Measurements from ENCODE around the gene CDH4.

CDH4 gene

DNA sequence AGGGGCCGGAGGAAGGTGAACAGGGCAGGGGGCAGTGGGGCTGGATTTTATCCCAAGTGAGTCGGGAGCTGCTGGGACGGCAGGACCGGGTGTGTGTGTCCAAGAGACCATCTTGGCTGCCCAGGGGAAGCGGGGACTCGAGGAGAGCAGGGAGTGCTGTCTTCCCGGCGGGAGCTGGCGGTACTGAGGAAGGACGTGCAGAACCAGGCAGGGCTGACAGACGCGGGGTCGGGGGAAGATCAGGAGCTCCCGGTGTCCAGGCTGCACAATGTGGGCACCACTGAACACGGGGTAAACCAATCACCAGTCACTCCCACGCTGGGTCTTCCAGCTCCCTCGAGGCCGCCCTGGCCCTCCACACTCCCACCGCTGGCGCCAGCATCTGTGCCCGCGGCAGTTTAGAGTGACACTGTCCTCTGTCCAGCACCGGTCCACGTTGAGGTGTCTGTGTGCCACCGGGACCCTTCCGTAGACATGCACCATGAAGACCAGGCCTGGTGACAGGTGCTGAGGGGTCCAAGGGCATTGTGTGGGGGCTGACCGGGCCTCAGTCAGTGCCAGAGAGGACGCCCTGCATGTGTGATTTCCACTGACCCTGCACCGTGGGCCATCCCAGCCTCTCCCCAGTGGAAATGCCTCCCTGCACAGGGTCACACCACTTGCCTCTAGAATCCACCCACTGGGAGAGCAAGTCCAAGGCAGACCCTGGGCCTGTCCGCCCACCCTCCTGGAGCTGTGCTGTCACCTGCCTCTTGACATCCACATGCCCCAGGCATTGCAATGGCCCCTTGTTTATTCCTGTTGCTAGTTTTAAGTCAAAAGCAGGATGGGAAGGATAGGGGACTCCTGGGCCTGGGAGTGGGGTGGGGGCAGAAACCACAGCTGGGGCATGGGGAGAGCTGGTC is 411.7 kb downstream of the CDH4 start:
- no peak overlapping the region for H3K4me3 ChIP-seq (replicated peaks in 1 of 2; ENCODE audit: low read depth in 2 of 2, low read length in 2 of 2)
- DNase-seq (ENCODE audit: low read depth in 2 of 2) = no peak
- TF ChIP-seq, protein P1, sequence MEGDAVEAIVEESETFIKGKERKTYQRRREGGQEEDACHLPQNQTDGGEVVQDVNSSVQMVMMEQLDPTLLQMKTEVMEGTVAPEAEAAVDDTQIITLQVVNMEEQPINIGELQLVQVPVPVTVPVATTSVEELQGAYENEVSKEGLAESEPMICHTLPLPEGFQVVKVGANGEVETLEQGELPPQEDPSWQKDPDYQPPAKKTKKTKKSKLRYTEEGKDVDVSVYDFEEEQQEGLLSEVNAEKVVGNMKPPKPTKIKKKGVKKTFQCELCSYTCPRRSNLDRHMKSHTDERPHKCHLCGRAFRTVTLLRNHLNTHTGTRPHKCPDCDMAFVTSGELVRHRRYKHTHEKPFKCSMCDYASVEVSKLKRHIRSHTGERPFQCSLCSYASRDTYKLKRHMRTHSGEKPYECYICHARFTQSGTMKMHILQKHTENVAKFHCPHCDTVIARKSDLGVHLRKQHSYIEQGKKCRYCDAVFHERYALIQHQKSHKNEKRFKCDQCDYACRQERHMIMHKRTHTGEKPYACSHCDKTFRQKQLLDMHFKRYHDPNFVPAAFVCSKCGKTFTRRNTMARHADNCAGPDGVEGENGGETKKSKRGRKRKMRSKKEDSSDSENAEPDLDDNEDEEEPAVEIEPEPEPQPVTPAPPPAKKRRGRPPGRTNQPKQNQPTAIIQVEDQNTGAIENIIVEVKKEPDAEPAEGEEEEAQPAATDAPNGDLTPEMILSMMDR (IDR thresholded peaks at IDR 0.05; ENCODE audit: low read depth, low read length) = no peak

DNA sequence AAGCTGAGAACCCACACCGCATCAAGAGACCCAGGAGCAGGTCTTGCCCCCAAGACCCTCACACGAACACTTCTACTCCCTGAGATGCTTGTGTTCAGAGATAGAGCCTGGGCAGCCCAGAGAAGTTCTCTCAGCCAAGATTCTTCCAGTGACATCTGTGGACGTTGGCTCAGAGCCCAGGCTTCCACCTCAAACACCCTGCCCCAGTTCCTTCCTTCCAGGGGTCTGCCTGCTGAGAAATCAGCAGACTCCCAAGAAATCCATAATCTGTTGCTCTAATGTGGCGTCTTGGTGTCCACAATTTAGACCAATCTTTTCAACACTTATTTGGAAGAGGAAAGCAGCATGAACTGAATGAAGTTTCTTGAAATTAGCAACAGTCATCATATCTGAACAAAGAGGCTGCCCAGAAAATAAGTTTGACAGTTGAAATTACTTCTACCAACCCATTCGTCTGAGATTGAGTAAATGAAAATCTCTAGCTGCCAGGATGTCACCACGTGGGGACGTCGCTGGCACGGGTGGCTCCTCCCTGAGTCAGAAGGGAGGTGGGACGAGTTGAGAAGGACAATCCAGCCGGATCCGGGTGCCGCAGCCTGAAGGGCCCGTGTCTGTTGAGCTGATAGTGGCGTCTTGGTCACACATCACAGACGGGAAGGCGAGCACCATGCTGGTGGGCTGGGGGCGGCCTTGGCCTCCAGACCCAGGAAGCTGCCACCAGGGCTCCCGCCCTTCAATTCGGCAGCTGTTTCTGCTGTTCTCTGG is 412.7 kb downstream of the CDH4 start:
- no peak overlapping the region for H3K4me3 ChIP-seq (replicated peaks in 1 of 2; ENCODE audit: low read depth in 2 of 2, low read length in 2 of 2)
- DNase-seq (ENCODE audit: low read depth in 2 of 2) = no peak
- TF ChIP-seq, protein P1 (IDR thresholded peaks at IDR 0.05; ENCODE audit: low read depth, low read length) = no peak

DNA sequence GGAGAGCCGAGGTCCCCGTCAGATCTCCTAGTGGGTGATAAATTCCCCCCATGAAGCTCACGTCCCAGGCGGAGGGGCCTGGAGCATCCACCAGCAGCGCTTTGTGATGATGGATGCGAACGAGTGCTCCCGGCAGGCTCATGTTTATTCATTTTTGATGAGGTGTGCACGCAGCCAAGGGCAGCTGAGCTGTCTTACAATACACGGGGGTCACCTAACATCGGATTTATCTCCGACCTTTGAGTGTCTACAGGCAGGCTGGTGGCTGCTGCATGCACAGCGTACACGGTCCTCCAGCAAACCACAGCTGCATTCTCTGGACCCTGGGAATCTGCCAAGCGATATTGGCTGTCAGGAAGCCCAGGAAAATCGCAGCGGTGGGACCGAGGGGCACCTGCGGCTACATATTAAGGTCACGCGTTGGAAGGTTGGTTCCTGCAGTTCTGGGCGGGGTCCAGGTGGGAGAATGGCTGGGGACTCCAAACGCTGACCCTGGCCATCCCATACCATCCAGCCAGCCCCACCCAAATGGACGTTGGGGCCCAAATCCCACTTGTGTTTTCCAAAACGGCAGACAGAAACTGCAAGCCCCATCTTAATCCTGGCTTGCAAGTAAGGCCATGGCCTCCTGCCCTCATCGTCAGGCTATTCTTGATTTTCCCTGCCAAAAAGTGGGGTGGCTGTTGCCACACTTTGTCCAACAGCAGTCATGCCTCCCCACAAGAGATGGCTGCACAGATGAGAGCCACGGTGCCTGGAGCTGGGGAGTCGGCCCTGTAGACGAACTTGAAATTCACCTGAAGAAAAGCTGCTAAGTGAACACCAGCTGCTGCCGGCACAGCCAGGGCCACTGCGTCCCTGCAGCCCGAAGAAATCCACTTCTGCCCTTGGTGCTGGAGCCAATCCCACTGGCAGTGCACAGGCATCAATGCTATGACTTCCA is 413.7 kb downstream of the CDH4 start:
- TF ChIP-seq, protein P1 (IDR thresholded peaks at IDR 0.05; ENCODE audit: low read depth, low read length) = no peak
- no peak overlapping the region for H3K4me3 ChIP-seq (replicated peaks in 1 of 2; ENCODE audit: low read depth in 2 of 2, low read length in 2 of 2)
- DNase-seq (ENCODE audit: low read depth in 2 of 2) = no peak

DNA sequence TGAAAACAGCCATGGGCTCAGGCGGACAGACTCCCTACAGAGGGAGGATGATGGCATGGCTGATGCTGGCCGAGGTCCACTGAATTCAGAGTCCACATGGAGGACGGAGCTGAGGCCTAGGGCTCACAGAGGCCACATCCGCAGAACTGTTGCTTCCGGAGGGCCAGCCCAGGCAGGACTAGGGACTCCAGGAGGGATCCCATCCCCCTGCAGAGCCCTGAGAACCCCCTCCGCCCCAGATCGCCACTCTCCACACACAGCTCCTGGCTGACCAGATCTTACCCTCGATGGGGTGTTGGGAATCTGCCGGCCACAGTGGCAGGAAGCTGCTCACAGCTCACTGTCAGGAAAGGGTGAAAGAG is 414.4 kb downstream of the CDH4 start:
- TF ChIP-seq, protein P1 (IDR thresholded peaks at IDR 0.05; ENCODE audit: low read depth, low read length) = no peak
- no peak overlapping the region for H3K4me3 ChIP-seq (replicated peaks in 1 of 2; ENCODE audit: low read depth in 2 of 2, low read length in 2 of 2)
- DNase-seq (ENCODE audit: low read depth in 2 of 2) = no peak

DNA sequence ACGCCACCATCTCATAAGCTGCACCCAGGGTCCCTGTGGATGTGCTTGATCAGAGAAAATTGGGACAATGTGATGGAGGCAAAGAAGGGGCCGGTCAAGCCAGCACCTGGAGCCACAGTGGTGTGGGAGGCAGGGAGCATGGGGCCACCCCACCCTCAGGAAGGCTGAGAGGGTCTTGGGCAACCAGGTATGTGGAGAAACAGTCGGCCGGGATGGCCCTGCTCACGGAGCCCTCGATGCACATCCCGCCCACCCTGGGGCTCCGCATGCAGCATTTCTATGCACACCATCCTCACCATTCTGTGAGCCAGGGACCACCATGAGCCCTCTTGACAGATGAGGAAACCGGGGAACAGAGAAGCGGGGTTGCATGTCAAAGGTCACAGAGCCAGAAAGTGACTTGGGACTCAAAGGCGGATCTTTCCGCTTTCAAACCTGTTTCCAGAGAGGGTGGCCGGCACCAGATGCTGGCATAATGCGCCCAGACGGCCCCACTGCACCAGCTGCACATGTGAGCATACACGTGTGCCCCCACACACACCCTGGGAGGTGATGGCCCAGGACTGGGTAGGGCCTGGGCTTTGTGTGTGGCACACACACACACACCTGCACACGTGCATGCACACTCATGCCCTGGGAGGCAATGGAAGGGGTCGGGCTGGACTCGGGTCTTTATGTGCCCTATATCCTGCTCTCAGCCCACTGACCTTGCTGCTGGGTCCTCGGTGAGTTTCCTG is 415.2 kb downstream of the CDH4 start:
- TF ChIP-seq, protein P1 (IDR thresholded peaks at IDR 0.05; ENCODE audit: low read depth, low read length) = no peak
- DNase-seq (ENCODE audit: low read depth in 2 of 2) = no peak
- no peak overlapping the region for H3K4me3 ChIP-seq (replicated peaks in 1 of 2; ENCODE audit: low read depth in 2 of 2, low read length in 2 of 2)
